Spinal cord (tissue), 10 donors: ENCODE data around the gene IFI27L2. TPM values are rescaled to one million over a fixed set of nuclear protein-coding genes. Genes with fewer than 3 reads are reported as not detected.
"Not testable (repeated sequence)": the region's sequence is repeated elsewhere in the genome, so short reads cannot be mapped to it uniquely, and the experiment has no call there.

Source experiments
- DNase-seq, 6 donors: peaks; one replicate each; pipeline versions ENCODE4 v3.0.0 to v3.0.0-alpha.2; 2013 to 2015; ENCODE audit warnings: low spot score in 6 of 6, low read depth in 4 of 6
- H3K27ac ChIP-seq: one replicate; pipeline ENCODE4 v1.5.1; 2013; ENCODE audit warnings: low read depth, low read length, control low read depth
- H3K27me3 ChIP-seq: one replicate; pipeline ENCODE4 v1.6.1; 2013; ENCODE audit warnings: low read length; ENCODE audit not compliant: control insufficient read depth, insufficient read depth
- H3K36me3 ChIP-seq: one replicate; pipeline ENCODE4 v1.6.1; 2013; ENCODE audit warnings: low read length; ENCODE audit not compliant: control insufficient read depth, insufficient read depth
- H3K4me1 ChIP-seq: one replicate; pipeline ENCODE4 v1.6.1; 2013; ENCODE audit warnings: low read length; ENCODE audit not compliant: control insufficient read depth, insufficient read depth
- H3K4me3 ChIP-seq: one replicate; pipeline ENCODE4 v1.5.1; 2013; ENCODE audit warnings: low read depth, low read length, control low read depth
- H3K9me3 ChIP-seq: one replicate; pipeline ENCODE4 v1.6.1; 2013; ENCODE audit warnings: low read length; ENCODE audit not compliant: control insufficient read depth, insufficient read depth
- WGBS: methylation state at CpG from one replicate; pipeline ENCODE4 v1.1.5; 2013; ENCODE audit warnings: missing lambda C conversion rate; ENCODE audit not compliant: insufficient coverage; 5-methylcytosine and 5-hydroxymethylcytosine counted together
- polyA plus RNA-seq, 2 donors: library from polyadenylated mRNA; unstranded; fragments of 120-200 nt; gene quantifications; one replicate each; pipeline ENCODE4 v1.2.1, GENCODE V29; 2013; ENCODE audit not compliant: insufficient read length in 2 of 2
- total RNA-seq, 2 donors: library from RNA; depleted of rRNA in 1 of 2; stranded (reverse); fragments of 120-200 nt in 1 of 2; fragments of >200 nt in 1 of 2; gene quantifications; one replicate each; pipeline versions ENCODE4 v1.2.3 to v1.2.4, GENCODE V29; 2013 to 2014
- donor health status: healthy.

IFI27L2 gene
- total and polyA plus RNA-seq, 4 donors: 38.4 to 114 (median 103) TPM

DNA sequence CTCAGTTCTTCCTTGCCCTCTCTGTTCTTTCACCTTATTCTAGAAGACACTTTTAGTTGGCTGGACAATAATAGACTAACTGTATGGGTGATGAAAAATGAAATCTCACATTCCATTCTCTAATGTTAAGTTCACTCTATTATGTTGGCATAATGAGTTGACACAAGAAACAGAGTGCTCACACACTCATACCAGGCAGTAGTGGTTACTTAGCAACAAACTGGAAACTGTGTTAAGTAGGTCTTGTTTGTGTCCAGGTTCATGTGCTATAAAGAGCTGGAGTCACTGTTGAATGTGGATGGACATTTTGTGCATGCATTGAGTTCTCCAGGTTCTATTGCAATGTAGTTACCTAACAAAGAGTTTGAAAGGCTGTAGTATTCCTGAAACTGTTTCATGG lies 27.8 kb upstream of the IFI27L2 start:
- H3K36me3 ChIP-seq: no peaks in the 10 kb centered on the region
- DNase-seq: no peak
- H3K27ac ChIP-seq: no peak overlapping the region
- H3K27me3 ChIP-seq: no peaks in the 10 kb centered on the region
- H3K4me3 ChIP-seq: no peak overlapping the region
- H3K4me1 ChIP-seq: no peaks in the 10 kb centered on the region
- no peaks in the 10 kb centered on the region for H3K9me3 ChIP-seq

DNA sequence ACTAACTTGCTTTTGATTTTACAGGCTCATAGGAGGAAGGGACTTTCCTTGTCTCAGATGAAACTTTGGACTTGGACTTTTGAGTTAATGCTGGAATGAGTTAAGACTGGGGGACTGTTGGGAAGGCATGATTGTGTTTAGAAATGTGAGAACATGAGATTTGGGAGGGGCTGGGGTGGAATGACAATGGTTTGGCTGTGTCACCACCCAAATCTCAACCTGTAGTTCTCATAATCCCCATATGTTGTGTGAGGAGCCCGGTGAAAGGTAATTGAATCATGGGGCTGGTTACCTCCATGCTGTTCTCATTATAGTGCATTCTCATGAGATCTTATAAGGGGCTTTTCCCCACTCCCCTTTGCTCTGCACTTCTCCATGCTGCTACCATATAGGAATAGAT lies 26.7 kb upstream of the IFI27L2 start:
- H3K27me3 ChIP-seq, H3K4me3 ChIP-seq, H3K4me1 ChIP-seq, H3K27ac ChIP-seq, H3K36me3 ChIP-seq, DNase-seq, H3K9me3 ChIP-seq: not testable (repeated sequence)
- no CpG with 5 or more reads among the region's 1 CpG for WGBS

DNA sequence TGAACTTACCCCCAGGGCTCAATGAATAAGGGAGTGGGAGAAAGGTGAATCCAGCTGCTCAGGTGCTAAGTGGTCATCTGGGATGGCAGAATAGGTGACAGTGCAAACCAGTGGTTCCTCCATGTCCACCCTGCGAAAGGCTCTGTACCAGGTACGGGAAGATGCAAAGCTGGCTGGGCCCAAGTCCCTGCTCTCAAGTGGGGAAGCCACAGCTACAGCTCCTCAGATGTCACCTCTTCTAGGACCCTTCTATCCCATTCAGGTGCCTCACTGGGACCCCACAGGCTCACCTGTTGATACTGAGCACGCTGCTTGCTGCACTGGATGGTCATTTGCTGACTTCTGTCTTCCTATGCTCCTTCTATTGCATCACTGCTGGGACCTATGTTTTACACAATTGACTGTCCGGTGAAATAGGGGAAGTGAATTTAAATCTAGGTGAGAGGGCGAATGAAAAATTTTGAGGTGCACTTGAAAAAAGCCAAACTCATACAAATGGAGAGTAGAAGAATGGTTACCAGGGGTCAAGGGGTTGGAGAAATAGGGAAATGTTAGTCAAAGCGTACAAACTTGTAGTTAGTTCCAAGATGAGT lies 24.4 kb upstream of the IFI27L2 start:
- Histone ChIP-seq H3K27ac (no peak overlapping the region), H3K4me3 (no peak overlapping the region), H3K9me3 (no peaks in the 10 kb centered on the region), H3K27me3 (no peaks in the 10 kb centered on the region), H3K36me3 (no peaks in the 10 kb centered on the region), H3K4me1 (no peaks in the 10 kb centered on the region)
- 87% methylated on average over 5 of the region's 6 CpGs for WGBS
- no peak for DNase-seq

GRCh38 chr14:94152676-94153075 lies 23.3 kb upstream of the IFI27L2 start:
- H3K4me1 ChIP-seq: no peaks in the 10 kb centered on the region
- no peak for DNase-seq
- no peaks in the 10 kb centered on the region for H3K27me3 ChIP-seq
- no CpG with 5 or more reads among the region's 1 CpG for WGBS
- no peak overlapping the region for H3K27ac ChIP-seq
- H3K4me3 ChIP-seq: no peak overlapping the region
- no peaks in the 10 kb centered on the region for H3K9me3 ChIP-seq
- H3K36me3 ChIP-seq: no peaks in the 10 kb centered on the region

- no peak overlapping the region for H3K4me3 ChIP-seq
- 100% methylated on average over 3 of the region's 6 CpGs for WGBS
- H3K27ac ChIP-seq: no peak overlapping the region
- H3K9me3 ChIP-seq: no peaks in the 10 kb centered on the region
- H3K36me3 ChIP-seq: no peaks in the 10 kb centered on the region
- no peaks in the 10 kb centered on the region for H3K4me1 ChIP-seq
- DNase-seq: no peak
- no peaks in the 10 kb centered on the region for H3K27me3 ChIP-seq
Observed at GRCh38 chr14:94145902-94146527, 16.6 kb upstream of the IFI27L2 start.

DNA sequence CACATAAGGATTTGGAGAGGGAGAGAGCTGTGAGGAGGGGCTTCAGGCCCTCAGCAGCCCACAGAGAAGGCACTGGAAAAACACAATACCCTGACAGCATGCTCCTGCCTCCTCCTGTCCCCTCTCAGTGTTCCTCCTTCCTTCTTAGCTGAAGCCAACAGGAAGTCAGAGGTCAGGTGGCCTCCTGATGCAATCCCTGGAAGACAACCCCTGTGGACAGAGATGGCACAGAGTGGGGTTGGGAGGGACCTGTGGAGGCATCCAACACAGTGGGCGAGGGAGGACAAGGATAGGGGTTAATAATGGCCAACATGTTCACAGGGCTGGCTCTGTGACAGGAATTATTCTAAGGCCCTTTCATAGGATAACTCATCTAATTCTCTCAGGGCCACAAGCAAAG lies 15.4 kb upstream of the IFI27L2 start:
- 100% methylated on average over 1 of the region's 1 CpG for WGBS
- no peak overlapping the region for H3K27ac ChIP-seq
- H3K36me3 ChIP-seq: no peaks in the 10 kb centered on the region
- no peak overlapping the region for H3K4me3 ChIP-seq
- H3K9me3 ChIP-seq: no peaks in the 10 kb centered on the region
- no peaks in the 10 kb centered on the region for H3K27me3 ChIP-seq
- no peak for DNase-seq
- no peaks in the 10 kb centered on the region for H3K4me1 ChIP-seq

GRCh38 chr14:94143711-94144110 lies 14.3 kb upstream of the IFI27L2 start:
- Histone ChIP-seq H3K27ac (no peak overlapping the region), H3K27me3 (no peaks in the 10 kb centered on the region), H3K4me3 (no peak overlapping the region), H3K36me3 (no peaks in the 10 kb centered on the region), H3K9me3 (no peaks in the 10 kb centered on the region), H3K4me1 (peaks cover 3% of the 10 kb centered on the region)
- 89% methylated on average over 2 of the region's 4 CpGs for WGBS
- no peak for DNase-seq

DNA sequence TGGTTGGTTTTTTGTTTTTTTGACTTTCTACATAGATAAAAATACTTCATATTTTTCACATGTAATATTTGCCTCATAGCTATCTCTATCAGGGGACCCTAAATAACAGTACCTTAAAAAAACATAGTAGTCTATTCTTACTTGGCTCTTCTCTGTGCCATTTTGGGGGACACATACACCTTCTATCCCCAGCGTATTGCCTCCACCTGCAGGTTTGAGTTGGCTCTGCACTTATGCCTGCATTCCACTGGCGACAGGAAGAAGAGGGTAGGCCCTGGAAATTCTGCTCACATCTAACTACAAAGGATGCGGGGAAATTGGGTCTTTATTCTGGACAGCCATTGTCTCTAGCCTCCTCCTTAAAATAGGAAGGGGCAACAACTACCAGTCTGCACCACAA lies 13.8 kb upstream of the IFI27L2 start:
- Histone ChIP-seq H3K27me3 (no peaks in the 10 kb centered on the region), H3K9me3 (no peaks in the 10 kb centered on the region), H3K4me1 (peaks cover 7% of the 10 kb centered on the region), H3K27ac (no peak overlapping the region), H3K4me3 (no peak overlapping the region), H3K36me3 (no peaks in the 10 kb centered on the region)
- WGBS: no CpG with 5 or more reads among the region's 3 CpGs
- DNase-seq: no peak

DNA sequence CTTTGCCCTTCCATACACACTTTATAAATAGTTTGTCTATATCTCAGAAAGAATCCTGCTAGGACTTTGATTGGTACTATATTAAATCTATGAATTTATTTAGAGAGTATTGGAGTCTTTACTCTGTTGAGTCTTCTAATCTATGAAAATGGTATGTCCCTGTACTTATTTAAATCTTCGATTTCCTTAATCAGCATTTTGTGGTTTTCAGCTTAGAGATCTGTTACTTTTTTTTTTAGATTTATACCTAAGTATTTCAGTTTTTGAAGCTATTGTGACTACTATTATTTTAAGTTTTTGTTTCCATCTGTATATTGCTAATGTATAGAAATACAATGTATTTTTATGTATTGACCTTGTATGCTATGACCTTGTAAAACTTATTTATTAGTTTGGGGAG lies 13.4 kb upstream of the IFI27L2 start:
- Histone ChIP-seq H3K36me3 (no peaks in the 10 kb centered on the region), H3K27ac (no peak overlapping the region), H3K4me1 (peaks cover 7% of the 10 kb centered on the region), H3K9me3 (no peaks in the 10 kb centered on the region), H3K4me3 (no peak overlapping the region), H3K27me3 (no peaks in the 10 kb centered on the region)
- WGBS: no CpG with 5 or more reads among the region's 1 CpG
- no peak for DNase-seq

- H3K27ac ChIP-seq: no peak overlapping the region
- no peaks in the 10 kb centered on the region for H3K27me3 ChIP-seq
- 71% methylated on average over 1 of the region's 3 CpGs for WGBS
- no peaks in the 10 kb centered on the region for H3K36me3 ChIP-seq
- no peaks in the 10 kb centered on the region for H3K9me3 ChIP-seq
- H3K4me1 ChIP-seq: peaks cover 7% of the 10 kb centered on the region
- H3K4me3 ChIP-seq: no peak overlapping the region
- no peak for DNase-seq
Observed at GRCh38 chr14:94142247-94142646, 12.8 kb upstream of the IFI27L2 start.
